IMR-90 (cell line): ENCODE results near the gene MAML2. TPM values are rescaled to one million over a fixed set of nuclear protein-coding genes. Genes with fewer than 3 reads are reported as not detected.

Experiments
- ATAC-seq: fragments of 200-7000 bp; cut with Tn5 transposase; 2 replicates; pipeline ENCODE4 v1.9.1; 2020; ENCODE audit warnings: low read depth, mild to moderate bottlenecking, moderate library complexity
- BruUV-seq: library from RNA; stranded (reverse); fragments of 400-500 nt; replicated peaks from 2 replicates; lab custom pipeline; 2021; lab: Mats Ljungman, UMichigan
- CTCF ChIA-PET: fragments of 300-600 bp; formaldehyde crosslinking; extraction: SDS; loops from one replicate; lab custom pipeline; 2021; ENCODE audit warnings: antibody characterized with exemption; lab: Yijun Ruan, JAX
- POLR2A ChIA-PET: fragments of 300-600 bp; sonication (Branson Sonifier 250); formaldehyde crosslinking; loops from one replicate; lab custom pipeline; 2022; ENCODE audit warnings: antibody characterized with exemption; ENCODE audit not compliant: unreplicated experiment; lab: Charles Lee
- DNase-seq: peaks from one replicate; pipeline ENCODE4 v3.0.0; 2013
- H2AFZ ChIP-seq: replicated peaks from 2 replicates; pipeline ENCODE3; 2013; ENCODE audit warnings: low read length, mild to moderate bottlenecking; ENCODE audit not compliant: poor library complexity
- H2AK5ac ChIP-seq: 2 replicates; pipeline ENCODE4 v1.6.1; 2013; ENCODE audit warnings: low read depth, low read length, inconsistent platforms
- H2AK9ac ChIP-seq: replicated peaks from 2 replicates; pipeline ENCODE3; 2013; ENCODE audit warnings: mild to moderate bottlenecking, low read depth, low read length, moderate library complexity; ENCODE audit not compliant: poor library complexity
- H2BK120ac ChIP-seq: 2 replicates; pipeline ENCODE4 v1.6.1; 2013; ENCODE audit warnings: low read depth, low read length, inconsistent platforms
- H2BK15ac ChIP-seq: 3 replicates; pipeline ENCODE4 v1.6.1; 2013; ENCODE audit warnings: low read depth, low read length, inconsistent platforms
- H2BK20ac ChIP-seq: 2 replicates; pipeline ENCODE4 v1.6.1; 2013; ENCODE audit warnings: low read depth, mild to moderate bottlenecking, inconsistent platforms, low read length, moderate library complexity
- H2BK5ac ChIP-seq: 2 replicates; pipeline ENCODE4 v1.6.1; 2013; ENCODE audit warnings: mild to moderate bottlenecking, low read depth, low read length, inconsistent platforms; ENCODE audit not compliant: poor library complexity, severe bottlenecking
- H3K14ac ChIP-seq: replicated peaks from 2 replicates; pipeline ENCODE4 v1.6.1; 2013; ENCODE audit warnings: low read depth, low read length, inconsistent platforms
- H3K18ac ChIP-seq: 2 replicates; pipeline ENCODE4 v1.6.1; 2013; ENCODE audit warnings: low read depth, low read length, control low read depth
- H3K23ac ChIP-seq: 2 replicates; pipeline ENCODE4 v1.6.1; 2013; ENCODE audit warnings: low read depth, low read length, inconsistent platforms
- H3K27ac ChIP-seq: 2 replicates; pipeline ENCODE4 v1.5.1; 2013; ENCODE audit warnings: mild to moderate bottlenecking, control low read depth, low read length; ENCODE audit not compliant: insufficient read depth
- H3K27me3 ChIP-seq: 2 replicates; pipeline ENCODE4 v1.6.1; 2013; ENCODE audit warnings: low read length; ENCODE audit not compliant: control insufficient read depth, insufficient read depth
- H3K36me3 ChIP-seq: 2 replicates; pipeline ENCODE4 v1.6.1; 2013; ENCODE audit warnings: low read length, mixed read lengths; ENCODE audit not compliant: control insufficient read depth, insufficient read depth
- H3K4ac ChIP-seq: 2 replicates; pipeline ENCODE4 v1.6.1; 2013; ENCODE audit warnings: low read depth, low read length, inconsistent platforms
- H3K4me1 ChIP-seq: 2 replicates; pipeline ENCODE4 v1.6.1; 2013; ENCODE audit warnings: low read length, mixed read lengths; ENCODE audit not compliant: control insufficient read depth, insufficient read depth
- H3K4me2 ChIP-seq: 2 replicates; pipeline ENCODE4 v1.6.1; 2013; ENCODE audit warnings: low read depth, mild to moderate bottlenecking, control low read depth, low read length, moderate library complexity
- H3K4me3 ChIP-seq: 2 replicates; pipeline ENCODE4 v1.5.1; 2013; ENCODE audit warnings: low read depth, mild to moderate bottlenecking, control low read depth, low read length, moderate library complexity; ENCODE audit not compliant: insufficient read depth
- H3K56ac ChIP-seq: 2 replicates; pipeline ENCODE4 v1.6.1; 2013; ENCODE audit warnings: low read length, inconsistent platforms; ENCODE audit not compliant: insufficient read depth; ENCODE audit errors: extremely low read depth
- H3K79me1 ChIP-seq, 2 experiments: 2 replicates each; pipeline ENCODE4 v1.6.1; 2013; ENCODE audit warnings: low read length in 2 of 2, inconsistent platforms in 1 of 2, low read depth in 1 of 2
- H3K9ac ChIP-seq: 2 replicates; pipeline ENCODE4 v1.6.1; 2013; ENCODE audit warnings: low read depth, low read length, control low read depth
- H3K9me1 ChIP-seq: 2 replicates; pipeline ENCODE4 v1.6.1; 2013; ENCODE audit warnings: low read length, inconsistent platforms; ENCODE audit not compliant: insufficient read depth
- H3K9me3 ChIP-seq: 2 replicates; pipeline ENCODE4 v1.6.1; 2013; ENCODE audit warnings: low read length; ENCODE audit not compliant: control insufficient read depth, insufficient read depth
- H4K20me1 ChIP-seq: 2 replicates; pipeline ENCODE4 v1.6.1; 2013; ENCODE audit warnings: low read length, inconsistent platforms; ENCODE audit not compliant: insufficient read depth
- H4K5ac ChIP-seq: 2 replicates; pipeline ENCODE4 v1.6.1; 2013; ENCODE audit warnings: mild to moderate bottlenecking, low read depth, low read length, control low read depth
- H4K8ac ChIP-seq, 2 experiments: 2 replicates each; pipeline ENCODE4 v1.6.1; 2013; ENCODE audit warnings: low read depth in 2 of 2, low read length in 2 of 2, control low read depth in 1 of 2, inconsistent platforms in 1 of 2
- H4K91ac ChIP-seq: 2 replicates; pipeline ENCODE4 v1.6.1; 2013; ENCODE audit warnings: low read depth, low read length, inconsistent platforms; ENCODE audit not compliant: insufficient read depth
- BHLHE40 ChIP-seq: fragments of 150-350 bp; IDR thresholded peaks from 2 replicates; pipeline ENCODE4 v1.6.1; 2016; ENCODE audit warnings: mild to moderate bottlenecking, low read depth, low read length
- CEBPB ChIP-seq: IDR thresholded peaks from 2 replicates; pipeline ENCODE4 v1.6.1; 2012; ENCODE audit warnings: low read depth, low read length, improper control_type of control experiment
- CHD1 ChIP-seq: IDR thresholded peaks from 2 replicates; pipeline ENCODE4 v1.6.1; 2012; ENCODE audit warnings: low read depth, low read length, improper control_type of control experiment
- CTCF ChIP-seq: conservative IDR thresholded peaks from 2 replicates; pipeline ENCODE4 v1.5.1; 2012; ENCODE audit warnings: mild to moderate bottlenecking, low read depth, low read length, improper control_type of control experiment
- ELK1 ChIP-seq: fragments of 150-350 bp; IDR thresholded peaks from 2 replicates; pipeline ENCODE4 v1.6.1; 2016; ENCODE audit warnings: low read depth, mild to moderate bottlenecking, low read length, moderate library complexity, borderline replicate concordance
- FOS ChIP-seq: fragments of 150-350 bp; IDR thresholded peaks from 2 replicates; pipeline ENCODE4 v1.6.1; 2016; ENCODE audit warnings: low read depth, low read length
- MAFK ChIP-seq: IDR thresholded peaks from 2 replicates; pipeline ENCODE4 v1.6.1; 2012; ENCODE audit warnings: low read depth, low read length, improper control_type of control experiment
- MAZ ChIP-seq: IDR thresholded peaks from 2 replicates; pipeline ENCODE4 v1.6.1; 2012; ENCODE audit warnings: low read depth, mild to moderate bottlenecking, low read length, improper control_type of control experiment, moderate library complexity, borderline replicate concordance
- MXI1 ChIP-seq: IDR thresholded peaks from 2 replicates; pipeline ENCODE4 v1.6.1; 2012; ENCODE audit warnings: low read depth, mild to moderate bottlenecking, low read length, moderate library complexity, borderline replicate concordance
- NFE2L2 ChIP-seq: fragments of 150-350 bp; IDR thresholded peaks from 2 replicates; pipeline ENCODE4 v1.6.1; 2016; ENCODE audit warnings: low read depth, mild to moderate bottlenecking, low read length
- POLR2A ChIP-seq: IDR thresholded peaks from 2 replicates; pipeline ENCODE4 v1.6.1; 2012; ENCODE audit warnings: mild to moderate bottlenecking, low read depth, low read length
- RAD21 ChIP-seq: IDR thresholded peaks from 2 replicates; pipeline ENCODE4 v1.6.1; 2012; ENCODE audit warnings: low read length, improper control_type of control experiment
- RCOR1 ChIP-seq: IDR thresholded peaks from 2 replicates; pipeline ENCODE4 v1.6.1; 2012; ENCODE audit warnings: mild to moderate bottlenecking, low read length, improper control_type of control experiment; ENCODE audit not compliant: insufficient replicate concordance
- RFX5 ChIP-seq: IDR thresholded peaks from 2 replicates; pipeline ENCODE4 v1.8.0; 2012; ENCODE audit warnings: low read depth, mild to moderate bottlenecking, low read length, moderate library complexity
- SMC3 ChIP-seq: fragments of 150-350 bp; IDR thresholded peaks from 2 replicates; pipeline ENCODE4 v1.6.1; 2016; ENCODE audit warnings: low read depth, mild to moderate bottlenecking, antibody characterized with exemption, low read length, moderate library complexity
- USF2 ChIP-seq: fragments of 150-350 bp; IDR thresholded peaks from 2 replicates; pipeline ENCODE4 v1.6.1; 2017; ENCODE audit warnings: mild to moderate bottlenecking, antibody characterized with exemption, low read length, low read depth
- WGBS, 2 experiments: methylation state at CpG; one replicate each; pipeline versions ENCODE4 v1.1.5 to v1.1.7; 2013; ENCODE audit warnings: missing lambda C conversion rate in 2 of 2; ENCODE audit not compliant: insufficient read length in 1 of 2; ENCODE audit errors: extremely low coverage in 2 of 2; 5-methylcytosine and 5-hydroxymethylcytosine counted together
- dilution Hi-C: fragments of 300-500 bp; cut with HindIII; formaldehyde crosslinking; loops from one replicate; pipeline ENCODE4 v1.14.3; 2018; ENCODE audit warnings: low sequenced_read_pairs; ENCODE audit not compliant: unreplicated experiment
- in situ Hi-C: fragments of 300-500 bp; cut with MboI; formaldehyde crosslinking; loops from 3 replicates; pipeline ENCODE4 v1.14.3; 2019; ENCODE audit warnings: low sequenced_read_pairs, inconsistent platforms, mixed read lengths
- intact Hi-C: fragments of 100-400 bp; cut with micrococcal nuclease; formaldehyde crosslinking; loops from 2 replicates; pipeline ENCODE4 v1.10.0; 2022
- polyA plus RNA-seq, 3 experiments: library from polyadenylated mRNA; depleted of rRNA; stranded (reverse); fragments of >200 nt; gene quantifications; 2 replicates each; pipeline ENCODE4 v1.2.3, GENCODE V29; 2012; ENCODE audit warnings: low replicate concordance in 1 of 3
- total RNA-seq: library from RNA; depleted of rRNA; stranded (reverse); fragments of >200 nt; gene quantifications from 2 replicates; pipeline ENCODE4 v1.2.3, GENCODE V29; 2012

Gene MAML2
- total and polyA plus RNA-seq, 2 of the 4 experiments (the other 2 are of a cell fraction) = 15.0 to 19.5 TPM

GRCh38 chr11:96306600-96306932 is 36.4 kb downstream of the MAML2 start:
- Histone ChIP-seq H2AK5ac (no peak overlapping the region), H4K91ac (peak overlapping the region; percentile 46), H4K8ac (peak overlapping the region; percentile 49 to 68; a peak in 3 of 4 replicates), H3K14ac (peak overlapping the region; percentile 88), H3K79me1 (peaks cover 23 to 66% of the 10 kb centered on the region in 2 experiments), H2AFZ (no peak overlapping the region), H3K4ac (peak overlapping the region; percentile 53; the same call in 1 of the 2 replicates), H3K27ac (peak overlapping the region; percentile 88), H2BK15ac (peak overlapping the region; percentile 26; the same call in 1 of the 3 replicates), H3K27me3 (no peaks in the 10 kb centered on the region), H4K5ac (peak overlapping the region; percentile 7; the same call in 1 of the 2 replicates), H3K36me3 (peaks cover 2% of the 10 kb centered on the region; the same call in 1 of the 2 replicates), H2BK5ac (peak overlapping the region; percentile 89), H3K4me3 (peak overlapping the region; percentile 29; the same call in 1 of the 2 replicates), H3K23ac (peak overlapping the region; percentile 77), H3K9me3 (no peaks in the 10 kb centered on the region), H3K4me2 (peak overlapping the region; percentile 89), H3K9ac (peak overlapping the region; percentile 56; the same call in 1 of the 2 replicates), H3K4me1 (peaks cover 15% of the 10 kb centered on the region), H2BK120ac (peak overlapping the region; percentile 56), H3K56ac (peak overlapping the region; percentile 68), H2BK20ac (peak overlapping the region; percentile 41), H3K18ac (peak overlapping the region; percentile 79), H4K20me1 (peaks cover 6% of the 10 kb centered on the region; the same call in 1 of the 2 replicates), H2AK9ac (no peak overlapping the region), H3K9me1 (peaks cover 18% of the 10 kb centered on the region)
- ATAC-seq (peak; percentile 1; the same call in 1 of the 2 replicates), DNase-seq (no peak)
- TF ChIP-seq NFE2L2 (no peak), RAD21 (no peak), BHLHE40 (no peak), POLR2A (no peak), MAZ (no peak), MAFK (no peak), MXI1 (no peak), SMC3 (no peak), RCOR1 (no peak), FOS (no peak), ELK1 (no peak), RFX5 (no peak), CHD1 (no peak), USF2 (no peak), CTCF (no peak), CEBPB (no peak)
- intact Hi-C loops (loop anchor here (2.0 kb wide), 1 partner anchor 36 kb away; the partner anchor contains the start of gene MAML2), dilution Hi-C loops (no loop called here), in situ Hi-C loops (no loop called here)
- CTCF ChIA-PET = interaction anchor here (1.0 kb wide), 1 partner anchor 33 kb away, joined by 3 read pairs; no protein-coding TSS in a partner anchor
- BruUV-seq = no TSS peak
- WGBS, 2 experiments = no CpG with 5 or more reads among the region's 3 CpGs
- POLR2A ChIA-PET = no interaction called here
